HepG2 (cell line): ENCODE data around the gene VGLL4.

Source experiments
- CREB1 ChIP-seq, 2 experiments: fragments of 450-650 bp in 1 of 2; IDR thresholded peaks; 2 replicates each; pipeline ENCODE4 v1.6.1; 2016 to 2017; ENCODE audit warnings: control low read depth in 1 of 2, mild to moderate bottlenecking in 1 of 2, missing compliant biosample characterization in 1 of 2, missing genetic modification characterization in 1 of 2
- CTCF ChIP-seq: sonication (generic); formaldehyde crosslinking; IDR thresholded peaks from 2 replicates; pipeline ENCODE4 v1.5.0; 2020; ENCODE audit warnings: mild to moderate bottlenecking, missing genetic modification reagents, moderate library complexity
- MBNL3 ChIP-seq: fragments of 250-450 bp; sonication (Bioruptor Pico); conservative IDR thresholded peaks from 2 replicates; pipeline ENCODE4 v1.8.0; 2022; ENCODE audit warnings: mild to moderate bottlenecking, inconsistent platforms
- MYC ChIP-seq: sonication (generic); formaldehyde crosslinking; IDR thresholded peaks from 2 replicates; pipeline ENCODE4 v1.9.0; 2021; ENCODE audit warnings: missing genetic modification reagents, borderline replicate concordance
- MYNN ChIP-seq: sonication (generic); formaldehyde crosslinking; IDR thresholded peaks from 2 replicates; pipeline ENCODE4 v1.4.0; 2020; ENCODE audit warnings: mild to moderate bottlenecking, low read depth, missing genetic modification reagents
- SIN3A ChIP-seq: IDR thresholded peaks from 2 replicates; pipeline ENCODE4 v1.6.1; 2011; ENCODE audit warnings: low read depth, mild to moderate bottlenecking, control low read depth, low read length, borderline replicate concordance

DNA sequence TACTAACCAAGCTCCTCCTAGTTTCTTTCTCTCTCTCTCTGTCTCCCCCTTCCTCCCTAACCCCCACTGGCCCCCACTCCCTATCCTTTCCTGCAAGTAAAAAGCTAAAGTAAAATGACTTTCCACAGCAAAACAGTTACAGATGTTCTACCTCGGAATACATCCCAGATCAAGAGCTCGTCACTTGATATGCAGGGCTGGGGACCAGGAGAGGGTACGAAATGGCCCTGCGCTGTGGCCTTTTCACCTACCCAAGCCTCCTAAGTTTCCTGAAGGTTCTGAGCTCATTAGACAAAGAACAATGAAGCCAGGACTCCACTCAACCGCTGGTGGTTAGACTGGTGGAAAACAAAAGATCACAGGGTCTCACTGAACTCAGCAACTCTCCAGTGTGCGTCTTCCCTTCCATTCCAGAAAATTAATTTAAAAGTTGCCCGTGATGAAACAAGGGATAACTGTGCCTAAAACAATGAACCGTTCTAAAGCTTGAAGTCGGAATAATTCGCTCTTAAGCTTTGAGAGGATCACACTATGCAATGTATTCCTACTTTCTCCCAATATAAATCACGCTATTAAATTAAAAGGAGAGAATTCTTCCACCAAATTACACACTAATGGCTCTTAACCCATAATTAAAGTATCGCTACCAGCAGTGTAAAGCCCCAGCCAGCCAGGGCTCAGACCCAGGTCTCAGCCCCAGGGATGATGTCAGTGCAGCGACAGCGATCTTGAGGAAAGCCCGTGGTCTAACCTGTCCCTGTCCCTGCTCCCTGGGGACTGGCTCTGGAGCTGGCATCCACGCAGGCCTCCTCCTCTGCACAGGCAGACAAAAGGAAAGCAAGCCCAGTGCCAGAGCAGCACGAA lies 5.0 kb downstream of the VGLL4 start:
- TF ChIP-seq MYNN (CRISPR knock-in tag) (no peak), MYC (CRISPR knock-in tag) (no peak), SIN3A (no peak), CREB1 (IDR thresholded peaks at IDR 0.05) (no peak), CREB1 (CRISPR knock-in tag; IDR thresholded peaks at IDR 0.05) (no peak), MBNL3 (no peak), CTCF (no peak)
